WTC11 (cell line): ENCODE data around the gene RAB15.

Experiments
- GABPB1 ChIP-seq: sonication (generic); formaldehyde crosslinking; IDR thresholded peaks from 2 replicates; pipeline ENCODE4 v1.8.1; 2023; ENCODE audit warnings: mild to moderate bottlenecking, missing genetic modification reagents
- IRF2 ChIP-seq: sonication (generic); formaldehyde crosslinking; IDR thresholded peaks from 2 replicates; pipeline ENCODE4 v1.8.0; 2022; ENCODE audit warnings: low read depth, missing genetic modification reagents, borderline replicate concordance
- SP1 ChIP-seq: sonication (generic); formaldehyde crosslinking; conservative IDR thresholded peaks from 2 replicates; pipeline ENCODE4 v1.8.1; 2022; ENCODE audit warnings: missing genetic modification reagents
- TEAD4 ChIP-seq: sonication (generic); formaldehyde crosslinking; IDR thresholded peaks from 2 replicates; pipeline ENCODE4 v1.8.0; 2022; ENCODE audit warnings: mild to moderate bottlenecking, missing genetic modification reagents
- TF ChIP-seq, protein P1 (sequence below): fragments of 200-600 bp; IDR thresholded peaks from 2 replicates; pipeline ENCODE4 v1.8.0; 2022; ENCODE audit warnings: antibody characterized with exemption
- TF ChIP-seq, protein P2 (sequence below): sonication (generic); formaldehyde crosslinking; IDR thresholded peaks from 2 replicates; pipeline ENCODE4 v1.8.1; 2023; ENCODE audit warnings: mild to moderate bottlenecking, missing genetic modification reagents, borderline replicate concordance

DNA sequence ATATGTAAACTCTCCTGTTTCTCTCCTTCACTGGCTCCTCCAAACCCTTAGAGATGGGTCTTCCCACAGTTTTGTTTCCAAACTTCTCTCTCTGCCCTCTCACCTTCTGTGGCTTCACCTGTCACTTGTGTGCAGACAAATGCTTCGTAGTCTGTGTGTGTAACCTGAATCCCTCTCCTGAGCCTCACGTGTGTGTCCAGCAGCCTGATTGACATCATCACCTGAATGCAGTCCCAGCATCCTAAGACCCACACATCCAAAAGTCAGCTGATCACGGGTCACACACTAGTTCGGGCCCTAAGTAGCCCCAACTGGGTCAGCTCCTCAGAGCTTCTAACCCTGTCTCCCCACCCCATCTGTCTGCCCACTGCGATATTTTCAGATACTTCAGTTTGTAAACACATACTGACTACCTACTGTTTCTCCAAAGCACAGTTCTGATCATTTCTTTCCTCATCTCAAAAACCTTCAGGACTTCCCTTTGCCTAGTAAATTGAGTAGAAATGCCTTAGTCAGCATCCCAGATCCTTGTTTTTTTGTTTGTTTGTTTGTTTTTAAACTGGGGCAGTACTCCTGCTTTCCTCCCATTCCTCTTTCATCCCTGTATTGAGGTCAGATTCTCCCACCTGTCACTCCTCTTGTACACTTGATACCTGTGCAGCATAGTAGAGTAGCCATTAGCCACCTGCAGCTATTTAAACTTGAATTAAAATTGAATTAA lies 38.2 kb upstream of the RAB15 start:
- TF ChIP-seq SP1 (CRISPR knock-in tag) (no peak), IRF2 (no peak), TEAD4 (CRISPR knock-in tag) (no peak), GABPB1 (no peak)
- TF ChIP-seq, protein P1, sequence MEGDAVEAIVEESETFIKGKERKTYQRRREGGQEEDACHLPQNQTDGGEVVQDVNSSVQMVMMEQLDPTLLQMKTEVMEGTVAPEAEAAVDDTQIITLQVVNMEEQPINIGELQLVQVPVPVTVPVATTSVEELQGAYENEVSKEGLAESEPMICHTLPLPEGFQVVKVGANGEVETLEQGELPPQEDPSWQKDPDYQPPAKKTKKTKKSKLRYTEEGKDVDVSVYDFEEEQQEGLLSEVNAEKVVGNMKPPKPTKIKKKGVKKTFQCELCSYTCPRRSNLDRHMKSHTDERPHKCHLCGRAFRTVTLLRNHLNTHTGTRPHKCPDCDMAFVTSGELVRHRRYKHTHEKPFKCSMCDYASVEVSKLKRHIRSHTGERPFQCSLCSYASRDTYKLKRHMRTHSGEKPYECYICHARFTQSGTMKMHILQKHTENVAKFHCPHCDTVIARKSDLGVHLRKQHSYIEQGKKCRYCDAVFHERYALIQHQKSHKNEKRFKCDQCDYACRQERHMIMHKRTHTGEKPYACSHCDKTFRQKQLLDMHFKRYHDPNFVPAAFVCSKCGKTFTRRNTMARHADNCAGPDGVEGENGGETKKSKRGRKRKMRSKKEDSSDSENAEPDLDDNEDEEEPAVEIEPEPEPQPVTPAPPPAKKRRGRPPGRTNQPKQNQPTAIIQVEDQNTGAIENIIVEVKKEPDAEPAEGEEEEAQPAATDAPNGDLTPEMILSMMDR = no peak
- TF ChIP-seq, protein P2, sequence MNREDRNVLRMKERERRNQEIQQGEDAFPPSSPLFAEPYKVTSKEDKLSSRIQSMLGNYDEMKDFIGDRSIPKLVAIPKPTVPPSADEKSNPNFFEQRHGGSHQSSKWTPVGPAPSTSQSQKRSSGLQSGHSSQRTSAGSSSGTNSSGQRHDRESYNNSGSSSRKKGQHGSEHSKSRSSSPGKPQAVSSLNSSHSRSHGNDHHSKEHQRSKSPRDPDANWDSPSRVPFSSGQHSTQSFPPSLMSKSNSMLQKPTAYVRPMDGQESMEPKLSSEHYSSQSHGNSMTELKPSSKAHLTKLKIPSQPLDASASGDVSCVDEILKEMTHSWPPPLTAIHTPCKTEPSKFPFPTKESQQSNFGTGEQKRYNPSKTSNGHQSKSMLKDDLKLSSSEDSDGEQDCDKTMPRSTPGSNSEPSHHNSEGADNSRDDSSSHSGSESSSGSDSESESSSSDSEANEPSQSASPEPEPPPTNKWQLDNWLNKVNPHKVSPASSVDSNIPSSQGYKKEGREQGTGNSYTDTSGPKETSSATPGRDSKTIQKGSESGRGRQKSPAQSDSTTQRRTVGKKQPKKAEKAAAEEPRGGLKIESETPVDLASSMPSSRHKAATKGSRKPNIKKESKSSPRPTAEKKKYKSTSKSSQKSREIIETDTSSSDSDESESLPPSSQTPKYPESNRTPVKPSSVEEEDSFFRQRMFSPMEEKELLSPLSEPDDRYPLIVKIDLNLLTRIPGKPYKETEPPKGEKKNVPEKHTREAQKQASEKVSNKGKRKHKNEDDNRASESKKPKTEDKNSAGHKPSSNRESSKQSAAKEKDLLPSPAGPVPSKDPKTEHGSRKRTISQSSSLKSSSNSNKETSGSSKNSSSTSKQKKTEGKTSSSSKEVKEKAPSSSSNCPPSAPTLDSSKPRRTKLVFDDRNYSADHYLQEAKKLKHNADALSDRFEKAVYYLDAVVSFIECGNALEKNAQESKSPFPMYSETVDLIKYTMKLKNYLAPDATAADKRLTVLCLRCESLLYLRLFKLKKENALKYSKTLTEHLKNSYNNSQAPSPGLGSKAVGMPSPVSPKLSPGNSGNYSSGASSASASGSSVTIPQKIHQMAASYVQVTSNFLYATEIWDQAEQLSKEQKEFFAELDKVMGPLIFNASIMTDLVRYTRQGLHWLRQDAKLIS (CRISPR knock-in tag) = no peak
